ENCODE results near the gene PGM5. TPM values are rescaled to one million over a fixed set of nuclear protein-coding genes. Genes with fewer than 3 reads are reported as not detected.

The PGM5 gene
- total and polyA plus RNA-seq, 2 donors (not counting 3 experiments of a cell fraction or from before 2014, with no cell fraction given), result 0.14 to 1.9 TPM

DNA sequence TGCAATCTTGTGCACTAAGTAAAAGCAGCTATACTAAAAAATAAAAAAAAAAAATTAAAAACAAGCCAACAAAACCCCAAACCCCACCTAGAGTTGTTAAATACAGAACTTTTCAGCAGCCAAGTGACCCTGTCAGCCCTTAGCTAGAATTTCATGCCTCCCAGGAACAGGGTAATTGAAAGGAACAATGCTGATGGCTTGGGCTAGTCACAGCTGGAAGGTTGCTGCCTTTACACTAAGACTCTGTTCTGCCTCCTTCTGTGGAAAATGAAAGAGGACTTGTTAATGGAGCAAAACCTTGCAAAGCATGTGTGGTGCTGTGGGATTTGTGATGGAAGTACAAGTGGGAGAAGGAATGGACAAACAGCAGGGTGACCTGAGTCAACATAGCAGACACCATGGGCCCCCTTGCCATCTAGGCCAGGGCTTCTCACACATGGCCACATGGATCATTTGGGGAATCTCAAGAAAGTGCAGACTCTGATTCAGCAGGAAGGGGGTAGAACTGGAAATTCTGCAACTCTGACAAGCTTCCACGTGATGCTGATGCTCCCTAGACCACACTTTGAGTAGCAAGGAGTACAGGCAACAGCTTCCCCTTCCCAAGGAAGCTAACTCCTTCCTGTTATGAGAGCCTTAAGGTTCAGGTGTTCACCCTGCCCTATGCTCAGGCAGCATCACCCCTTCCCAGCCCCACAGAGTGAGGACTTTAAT, 199.2 kb downstream of the PGM5 start:
- POLR2A ChIA-PET, result no interaction called here
- no TSS peak for BruUV-seq (replicated peaks)
- Histone ChIP-seq H4K20me1 (replicated peaks; ENCODE audit: control insufficient read depth, extremely low read depth, insufficient read depth, low read length) (no peaks in the 10 kb centered on the region), H3K27ac (ENCODE audit: insufficient read depth, low read depth, low read length) (no peak overlapping the region), H2AFZ (ENCODE audit: low read depth, low read length) (no peak overlapping the region), H3K4me2 (ENCODE audit: insufficient read depth, low read length) (no peak overlapping the region), H3K4me3 (replicated peaks in 1 of 3; ENCODE audit: insufficient read depth in 1 of 3, low read depth in 1 of 3, low read length in 3 of 3) (no peak overlapping the region), H3K79me2 (ENCODE audit: control insufficient read depth, insufficient read depth, low read length) (no peaks in the 10 kb centered on the region), H3K9me3 (replicated peaks; ENCODE audit: control insufficient read depth, insufficient read depth, low read length) (no peaks in the 10 kb centered on the region), H3K4me1 (ENCODE audit: control insufficient read depth, extremely low read depth, insufficient read depth, low read length) (no peaks in the 10 kb centered on the region), H3K36me3 (ENCODE audit: control insufficient read depth in 2 of 2, extremely low read depth in 1 of 2, insufficient read depth in 2 of 2, low read length in 2 of 2) (no peaks in the 10 kb centered on the region), H3K9ac (replicated peaks; ENCODE audit: extremely low read depth, insufficient read depth, low read length) (no peak overlapping the region), H3K27me3 (ENCODE audit: control insufficient read depth in 2 of 2, insufficient read depth in 2 of 2, low read length in 2 of 2) (no peaks in the 10 kb centered on the region), H3K9me1 (replicated peaks; ENCODE audit: control insufficient read depth, extremely low read depth, insufficient read depth, low read length) (no peaks in the 10 kb centered on the region)
- DNase-seq (ENCODE audit: low read depth, low spot score), result no peak
- FAIRE-seq, result no peak
- TF ChIP-seq, protein P1, sequence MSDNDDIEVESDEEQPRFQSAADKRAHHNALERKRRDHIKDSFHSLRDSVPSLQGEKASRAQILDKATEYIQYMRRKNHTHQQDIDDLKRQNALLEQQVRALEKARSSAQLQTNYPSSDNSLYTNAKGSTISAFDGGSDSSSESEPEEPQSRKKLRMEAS (IDR thresholded peaks at IDR 0.05; ENCODE audit: insufficient read depth, insufficient read length), result no peak
- TF ChIP-seq POLR2AphosphoS5 (IDR thresholded peaks at IDR 0.05; ENCODE audit: insufficient read depth, low read depth, low read length) (no peak), EZH2 (IDR thresholded peaks at IDR 0.05; ENCODE audit: borderline replicate concordance, low read depth, low read length, severe bottlenecking) (no peak), FOS (IDR thresholded peaks at IDR 0.05; ENCODE audit: borderline replicate concordance, insufficient read depth, low read length) (no peak), GATA2 (IDR thresholded peaks at IDR 0.05; ENCODE audit: insufficient read depth, insufficient read length, low read depth, low read length) (no peak), MYC (IDR thresholded peaks at IDR 0.05; ENCODE audit: low read depth, low read length) (no peak), POLR2A (IDR thresholded peaks at IDR 0.05; ENCODE audit: low read depth, low read length) (no peak), JUN (IDR thresholded peaks at IDR 0.05; ENCODE audit: borderline replicate concordance, insufficient read depth, insufficient read length, low read depth) (no peak)
- TF ChIP-seq, protein P2, sequence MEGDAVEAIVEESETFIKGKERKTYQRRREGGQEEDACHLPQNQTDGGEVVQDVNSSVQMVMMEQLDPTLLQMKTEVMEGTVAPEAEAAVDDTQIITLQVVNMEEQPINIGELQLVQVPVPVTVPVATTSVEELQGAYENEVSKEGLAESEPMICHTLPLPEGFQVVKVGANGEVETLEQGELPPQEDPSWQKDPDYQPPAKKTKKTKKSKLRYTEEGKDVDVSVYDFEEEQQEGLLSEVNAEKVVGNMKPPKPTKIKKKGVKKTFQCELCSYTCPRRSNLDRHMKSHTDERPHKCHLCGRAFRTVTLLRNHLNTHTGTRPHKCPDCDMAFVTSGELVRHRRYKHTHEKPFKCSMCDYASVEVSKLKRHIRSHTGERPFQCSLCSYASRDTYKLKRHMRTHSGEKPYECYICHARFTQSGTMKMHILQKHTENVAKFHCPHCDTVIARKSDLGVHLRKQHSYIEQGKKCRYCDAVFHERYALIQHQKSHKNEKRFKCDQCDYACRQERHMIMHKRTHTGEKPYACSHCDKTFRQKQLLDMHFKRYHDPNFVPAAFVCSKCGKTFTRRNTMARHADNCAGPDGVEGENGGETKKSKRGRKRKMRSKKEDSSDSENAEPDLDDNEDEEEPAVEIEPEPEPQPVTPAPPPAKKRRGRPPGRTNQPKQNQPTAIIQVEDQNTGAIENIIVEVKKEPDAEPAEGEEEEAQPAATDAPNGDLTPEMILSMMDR (IDR thresholded peaks at IDR 0.05; ENCODE audit: extremely low read depth in 1 of 2, insufficient read depth in 1 of 2, low read depth in 1 of 2, low read length in 2 of 2), result no peak
- dilution Hi-C loops (cut with MboI; ENCODE audit: extremely low pct_ligation_motif_present, low sequenced_read_pairs) (no loop called here), intact Hi-C loops (cut with micrococcal nuclease) (no loop called here)
- CTCF ChIA-PET, result no interaction called here
